Measurements from ENCODE around the gene GNAI3.

The GNAI3 gene

GRCh38 chr1:109529881-109530456, 18.4 kb upstream of the GNAI3 start:
- no peak for TF ChIP-seq JUND (IDR thresholded peaks at IDR 0.05; ENCODE audit: low read depth)
- no peak for DNase-seq (ENCODE audit: low read depth in 1 of 2, low spot score in 1 of 2)
- in situ Hi-C loops (cut with HindIII; ENCODE audit: low pct_unique_long_range_greater_than_20kb, low sequenced_read_pairs): no loop called here

- in situ Hi-C loops (cut with HindIII; ENCODE audit: low pct_unique_long_range_greater_than_20kb, low sequenced_read_pairs): no loop called here
- no peak for DNase-seq (ENCODE audit: low read depth in 1 of 2, low spot score in 1 of 2)
These were observed 17.8 kb upstream of the GNAI3 start for GRCh38 chr1:109530457-109531087.

GRCh38 chr1:109531380-109531779, 17.0 kb upstream of the GNAI3 start:
- in situ Hi-C loops (cut with HindIII; ENCODE audit: low pct_unique_long_range_greater_than_20kb, low sequenced_read_pairs): no loop called here
- no peak for TF ChIP-seq JUND (IDR thresholded peaks at IDR 0.05; ENCODE audit: low read depth)
- DNase-seq (ENCODE audit: low read depth in 1 of 2, low spot score in 1 of 2): no peak

More at GRCh38 chr1:109530457-109531087, 17.8 kb upstream of the GNAI3 start:
- TF ChIP-seq JUND (IDR thresholded peaks at IDR 0.05; ENCODE audit: low read depth): no peak

- DNase-seq (ENCODE audit: low read depth in 1 of 2, low spot score in 1 of 2): no peak
- in situ Hi-C loops (cut with HindIII; ENCODE audit: low pct_unique_long_range_greater_than_20kb, low sequenced_read_pairs): no loop called here
- TF ChIP-seq JUND (IDR thresholded peaks at IDR 0.05; ENCODE audit: low read depth): no peak
These were observed 16.5 kb upstream of the GNAI3 start for GRCh38 chr1:109531826-109532364.

GRCh38 chr1:109532365-109533136, 15.9 kb upstream of the GNAI3 start:
- no peak for TF ChIP-seq JUND (IDR thresholded peaks at IDR 0.05; ENCODE audit: low read depth)
- in situ Hi-C loops (cut with HindIII; ENCODE audit: low pct_unique_long_range_greater_than_20kb, low sequenced_read_pairs): no loop called here
- DNase-seq (ENCODE audit: low read depth in 1 of 2, low spot score in 1 of 2): peak; percentile 51 to 80

- no peak for TF ChIP-seq JUND (IDR thresholded peaks at IDR 0.05; ENCODE audit: low read depth)
- DNase-seq (ENCODE audit: low read depth in 1 of 2, low spot score in 1 of 2): no peak
- in situ Hi-C loops (cut with HindIII; ENCODE audit: low pct_unique_long_range_greater_than_20kb, low sequenced_read_pairs): no loop called here
These were observed 14.0 kb upstream of the GNAI3 start for GRCh38 chr1:109534307-109534858.

- no peak for DNase-seq (ENCODE audit: low read depth in 1 of 2, low spot score in 1 of 2)
- in situ Hi-C loops (cut with HindIII; ENCODE audit: low pct_unique_long_range_greater_than_20kb, low sequenced_read_pairs): no loop called here
- no peak for TF ChIP-seq JUND (IDR thresholded peaks at IDR 0.05; ENCODE audit: low read depth)
These were observed 12.9 kb upstream of the GNAI3 start for GRCh38 chr1:109535481-109535880.

- in situ Hi-C loops (cut with HindIII; ENCODE audit: low pct_unique_long_range_greater_than_20kb, low sequenced_read_pairs): no loop called here
- TF ChIP-seq JUND (IDR thresholded peaks at IDR 0.05; ENCODE audit: low read depth): no peak
These were observed 12.4 kb upstream of the GNAI3 start for GRCh38 chr1:109535971-109536491.

GRCh38 chr1:109537450-109538178, 10.8 kb upstream of the GNAI3 start:
- in situ Hi-C loops (cut with HindIII; ENCODE audit: low pct_unique_long_range_greater_than_20kb, low sequenced_read_pairs): no loop called here
- no peak for DNase-seq (ENCODE audit: low read depth in 1 of 2, low spot score in 1 of 2)
- no peak for TF ChIP-seq JUND (IDR thresholded peaks at IDR 0.05; ENCODE audit: low read depth)

More at GRCh38 chr1:109535971-109536491, 12.4 kb upstream of the GNAI3 start:
- no peak for DNase-seq (ENCODE audit: low read depth in 1 of 2, low spot score in 1 of 2)

- no peak for DNase-seq (ENCODE audit: low read depth in 1 of 2, low spot score in 1 of 2)
These were observed 9.4 kb upstream of the GNAI3 start for GRCh38 chr1:109538827-109539555.

GRCh38 chr1:109539676-109540075, 8.7 kb upstream of the GNAI3 start, which contains the start of gene GPR61:
TSS of gene GPR61 (plus strand) at chr1:109539872. CDS start at chr1:109543023, 3,151 bp downstream.
- in situ Hi-C loops (cut with HindIII; ENCODE audit: low pct_unique_long_range_greater_than_20kb, low sequenced_read_pairs): no loop called here
- TF ChIP-seq JUND (IDR thresholded peaks at IDR 0.05; ENCODE audit: low read depth): no peak
- DNase-seq (ENCODE audit: low read depth in 1 of 2, low spot score in 1 of 2): no peak

More at GRCh38 chr1:109538827-109539555, 9.4 kb upstream of the GNAI3 start:
- in situ Hi-C loops (cut with HindIII; ENCODE audit: low pct_unique_long_range_greater_than_20kb, low sequenced_read_pairs): no loop called here
- TF ChIP-seq JUND (IDR thresholded peaks at IDR 0.05; ENCODE audit: low read depth): no peak

Data from T47D (cell line).